Heart left ventricle (tissue), 16 donors: Measurements from ENCODE around the gene ITIH5. TPM values are rescaled to one million over a fixed set of nuclear protein-coding genes. Genes with fewer than 3 reads are reported as not detected.
A peak's percentile ranks its signal among the peaks of the same experiment; 100 is the strongest.

Experiments
- ATAC-seq, 4 donors: fragments of 200-7000 bp; cut with Tn5 transposase; one replicate each; pipeline ENCODE4 v1.9.1; 2020 to 2022; ENCODE audit warnings: moderate library complexity in 4 of 4, mild to moderate bottlenecking in 3 of 4, moderate number of reproducible peaks in 1 of 4
- DNase-seq, 5 donors: peaks; one replicate each; pipeline ENCODE4 v3.0.0-alpha.2; 2020
- H3K27ac ChIP-seq, 12 donors: fragments of 200-600 bp; sonication (generic) in 4 of 12; one replicate each; pipeline versions ENCODE4 v1.5.0 to v1.8.0; 2016 to 2022; ENCODE audit warnings: mild to moderate bottlenecking in 2 of 12
- H3K27me3 ChIP-seq, 9 donors: fragments of 200-600 bp; sonication (generic) in 2 of 9; one replicate each; pipeline versions ENCODE4 v1.5.1 to v1.8.0; 2016 to 2022; ENCODE audit warnings: mild to moderate bottlenecking in 3 of 9
- H3K36me3 ChIP-seq, 9 donors: fragments of 200-600 bp; sonication (generic) in 2 of 9; one replicate each; pipeline versions ENCODE4 v1.5.0 to v1.8.0; 2018 to 2022; ENCODE audit warnings: mild to moderate bottlenecking in 2 of 9
- H3K4me1 ChIP-seq, 12 donors: fragments of 200-600 bp; sonication (generic) in 4 of 12; one replicate each; pipeline versions ENCODE4 v1.5.0 to v1.8.0; 2016 to 2022; ENCODE audit warnings: mild to moderate bottlenecking in 3 of 12
- H3K4me3 ChIP-seq, 12 donors: fragments of 200-600 bp; sonication (generic) in 4 of 12; one replicate each; pipeline versions ENCODE4 v1.5.0 to v1.8.0; 2017 to 2022; ENCODE audit warnings: mild to moderate bottlenecking in 9 of 12, moderate library complexity in 4 of 12
- H3K9me3 ChIP-seq, 12 donors: fragments of 200-600 bp; sonication (generic) in 4 of 12; one replicate each; pipeline versions ENCODE4 v1.5.0 to v1.8.0; 2016 to 2022; ENCODE audit warnings: mild to moderate bottlenecking in 1 of 12
- CTCF ChIP-seq, 12 donors: fragments of 200-600 bp; sonication (generic) in 4 of 12; IDR thresholded peaks; one replicate each; pipeline versions ENCODE4 v1.5.0 to v1.8.0; 2018 to 2022; ENCODE audit warnings: antibody characterized with exemption in 12 of 12, mild to moderate bottlenecking in 5 of 12
- POLR2A ChIP-seq, 2 donors: fragments of 450-650 bp; IDR thresholded peaks; one replicate each; pipeline ENCODE4 v1.6.1; 2017; ENCODE audit warnings: antibody characterized with exemption in 2 of 2, mild to moderate bottlenecking in 2 of 2, moderate library complexity in 2 of 2
- WGBS, 4 donors: extraction: QIAGEN DNeasy Blood & Tissue Kit in 2 of 4; methylation state at CpG; one replicate each; pipeline versions ENCODE4 v1.1.5 to v1.1.7; 2013 to 2018; 5-methylcytosine and 5-hydroxymethylcytosine counted together
- intact Hi-C, 10 donors: fragments of 100-400 bp; cut with DNase I; formaldehyde crosslinking; loops; one replicate each; pipeline versions ENCODE4 v1.11.1 to v1.14.2; 2022
- polyA plus RNA-seq, 2 donors: library from polyadenylated mRNA; stranded (reverse); fragments of 200-250 nt; gene quantifications; one replicate each; pipeline ENCODE4 v1.2.3, GENCODE V29; 2013
- total RNA-seq, 9 donors: library from RNA; depleted of rRNA in 2 of 9; stranded (reverse); fragments of >200 nt in 2 of 9; fragmentation: NEBNext Ultra II Directional in 3 of 9; extraction: Animal tissue kit (Norgen Biotek cat#: 25700) in 3 of 9; gene quantifications; one replicate each; pipeline versions ENCODE4 v1.1.0 to v1.2.4, GENCODE V29; 2016 to 2023
- donor health status: ischemic (EF 13 %, LVEDD 7.1; RV severe dilation, severe dysfunction).
- donor health status: healthy with polysubstance abuse.
- donor health status: DM: no; HTN: yes; CAD: no.
- donor health status: DM: no; HTN: no; CAD: no.
- donor health status: ischemic (EF 25% LVEDD 6.9; RV normal size, moderate dysfunction).
- donor health status: ischemic (EF 25% LVEDD 5.7; RV mildly dilated, moderate dysfunction).
- donor health status: healthy.
- donor health status: DM: yes; HTN: yes; CAD: no.
- donor health status: ischemic (EF 35%, LVEDD 5.7; RV mildly dilated, moderate dysfunction).
- donor health status: nonischemic (EF 11% LVEDD 7.7; RV severe dilation, severe dysfunction).
- donor health status: DM: yes; HTN: yes; CAD: no.
- donor health status: PGD.
- donor health status: ischemic (EF 29% LVEDD 5.4; RV normal size, mild dysfunction).
- donor health status: nonischemic (EF 23%, LVEDD 6.1; RV moderate dilation, normal function).

ITIH5 gene
- total and polyA plus RNA-seq, 11 donors: 2.7 to 20.4 (median 7.1) TPM

GRCh38 chr10:7593905-7594304 lies 72.9 kb downstream of the ITIH5 start:
- ATAC-seq: no peak
- 48 to 76% (median 69%) methylated on average over 4 of the region's 4 CpGs for WGBS, 4 donors
- DNase-seq: no peak
- H3K27ac ChIP-seq: peak overlapping the region in 1 of 12 donors; percentile 77
- H3K36me3 ChIP-seq: no peaks in the 10 kb centered on the region
- H3K4me1 ChIP-seq: peaks cover 0 to 8% (median 0%) of the 10 kb centered on the region in 12 donors
- H3K27me3 ChIP-seq: no peaks in the 10 kb centered on the region
- H3K4me3 ChIP-seq: no peak overlapping the region
- intact Hi-C loops: no loop called here
- H3K9me3 ChIP-seq: no peaks in the 10 kb centered on the region
- TF ChIP-seq CTCF (IDR thresholded peaks at IDR 0.05): no peak
- no peak for TF ChIP-seq POLR2A (IDR thresholded peaks at IDR 0.05)

GRCh38 chr10:7593063-7593462 lies 73.7 kb downstream of the ITIH5 start:
- peak; percentile 62 to 86 (median 66) for DNase-seq
- intact Hi-C loops: no loop called here
- H3K4me1 ChIP-seq: peaks cover 0 to 8% (median 0%) of the 10 kb centered on the region in 12 donors
- H3K27me3 ChIP-seq: no peaks in the 10 kb centered on the region
- H3K9me3 ChIP-seq: no peaks in the 10 kb centered on the region
- peak overlapping the region in 9 of 12 donors; percentile 40 to 78 (median 56) for H3K27ac ChIP-seq
- TF ChIP-seq CTCF (IDR thresholded peaks at IDR 0.05) (no peak), POLR2A (IDR thresholded peaks at IDR 0.05) (no peak)
- 27 to 44% (median 34%) methylated on average over 3 to 4 of the region's 4 CpGs for WGBS, 4 donors
- ATAC-seq: peak; percentile 89 to 99 (median 98)
- H3K36me3 ChIP-seq: no peaks in the 10 kb centered on the region
- no peak overlapping the region for H3K4me3 ChIP-seq

GRCh38 chr10:7592627-7593026 lies 74.1 kb downstream of the ITIH5 start:
- DNase-seq (no peak), ATAC-seq (peak in 3 of 4 donors; percentile 17 to 28 (median 24))
- Histone ChIP-seq H3K27me3 (no peaks in the 10 kb centered on the region), H3K27ac (peak overlapping the region in 9 of 12 donors; percentile 40 to 78 (median 56)), H3K4me1 (peaks cover 0 to 8% (median 0%) of the 10 kb centered on the region in 12 donors), H3K4me3 (no peak overlapping the region), H3K9me3 (no peaks in the 10 kb centered on the region), H3K36me3 (no peaks in the 10 kb centered on the region)
- TF ChIP-seq POLR2A (IDR thresholded peaks at IDR 0.05) (no peak), CTCF (IDR thresholded peaks at IDR 0.05) (no peak)
- intact Hi-C loops: no loop called here
- WGBS, 4 donors: 86 to 92% (median 87%) methylated on average over 4 to 5 of the region's 5 CpGs

- H3K36me3 ChIP-seq: peaks cover 0 to 11% (median 0%) of the 10 kb centered on the region in 9 donors
- no peak overlapping the region for H3K4me3 ChIP-seq
- ATAC-seq (no peak), DNase-seq (no peak)
- H3K27me3 ChIP-seq: no peaks in the 10 kb centered on the region
- WGBS, 4 donors: 90 to 94% (median 91%) methylated on average over 9 of the region's 9 CpGs
- no peaks in the 10 kb centered on the region for H3K9me3 ChIP-seq
- TF ChIP-seq CTCF (IDR thresholded peaks at IDR 0.05) (no peak), POLR2A (IDR thresholded peaks at IDR 0.05) (no peak)
- H3K4me1 ChIP-seq: peaks cover 0 to 8% (median 0%) of the 10 kb centered on the region in 12 donors
- intact Hi-C loops: no loop called here
- no peak overlapping the region for H3K27ac ChIP-seq
These were observed 76.5 kb downstream of the ITIH5 start for GRCh38 chr10:7590271-7590670.
